KMS-11 (cell line): Measurements from ENCODE around the gene WDR90.

ENCODE experiments used
- H2AFZ ChIP-seq: fragments of 200-600 bp; sonication (generic); 2 replicates; pipeline ENCODE4 v1.6.1; 2016; ENCODE audit warnings: antibody characterized with exemption, mixed run types, low read depth
- H3K27ac ChIP-seq: fragments of 200-600 bp; sonication (generic); 2 replicates; pipeline ENCODE4 v1.6.1; 2016; ENCODE audit warnings: mild to moderate bottlenecking, mixed run types
- H3K27me3 ChIP-seq: fragments of 200-600 bp; sonication (generic); 2 replicates; pipeline ENCODE4 v1.6.1; 2017; ENCODE audit warnings: mild to moderate bottlenecking, low read depth, mixed run types, moderate library complexity; ENCODE audit not compliant: insufficient read depth
- H3K36me3 ChIP-seq: fragments of 200-600 bp; sonication (generic); 2 replicates; pipeline ENCODE4 v1.6.1; 2017; ENCODE audit warnings: mild to moderate bottlenecking, mixed run types; ENCODE audit not compliant: insufficient read depth
- H3K4me1 ChIP-seq: fragments of 200-600 bp; sonication (generic); 2 replicates; pipeline ENCODE4 v1.6.1; 2016; ENCODE audit warnings: mild to moderate bottlenecking, low read depth, mixed run types; ENCODE audit not compliant: poor library complexity, severe bottlenecking
- H3K4me2 ChIP-seq: fragments of 200-600 bp; sonication (generic); 2 replicates; pipeline ENCODE4 v1.7.0; 2016; ENCODE audit warnings: mild to moderate bottlenecking, mixed run types
- H3K4me3 ChIP-seq: fragments of 200-600 bp; sonication (generic); IDR thresholded peaks from 2 replicates; pipeline ENCODE4 v1.6.1; 2017; ENCODE audit warnings: low read depth, low read length, mixed read lengths; ENCODE audit not compliant: insufficient read depth
- H3K79me2 ChIP-seq: fragments of 200-600 bp; sonication (generic); 2 replicates; pipeline ENCODE4 v1.6.1; 2016; ENCODE audit warnings: low read depth, mixed run types; ENCODE audit not compliant: insufficient read depth
- H3K9ac ChIP-seq: fragments of 200-600 bp; sonication (generic); 2 replicates; pipeline ENCODE4 v1.6.1; 2016; ENCODE audit warnings: mild to moderate bottlenecking, mixed run types
- H4K20me1 ChIP-seq: fragments of 200-600 bp; sonication (generic); 2 replicates; pipeline ENCODE4 v1.6.1; 2016; ENCODE audit warnings: mild to moderate bottlenecking, mixed run types; ENCODE audit not compliant: insufficient read depth
- TF ChIP-seq, protein P1 (sequence below): fragments of 200-600 bp; sonication (generic); conservative IDR thresholded peaks from 2 replicates; pipeline ENCODE4 v1.6.1; 2017; ENCODE audit warnings: low read depth, mild to moderate bottlenecking, antibody characterized with exemption, low read length, moderate library complexity, mixed read lengths

WDR90 gene

DNA sequence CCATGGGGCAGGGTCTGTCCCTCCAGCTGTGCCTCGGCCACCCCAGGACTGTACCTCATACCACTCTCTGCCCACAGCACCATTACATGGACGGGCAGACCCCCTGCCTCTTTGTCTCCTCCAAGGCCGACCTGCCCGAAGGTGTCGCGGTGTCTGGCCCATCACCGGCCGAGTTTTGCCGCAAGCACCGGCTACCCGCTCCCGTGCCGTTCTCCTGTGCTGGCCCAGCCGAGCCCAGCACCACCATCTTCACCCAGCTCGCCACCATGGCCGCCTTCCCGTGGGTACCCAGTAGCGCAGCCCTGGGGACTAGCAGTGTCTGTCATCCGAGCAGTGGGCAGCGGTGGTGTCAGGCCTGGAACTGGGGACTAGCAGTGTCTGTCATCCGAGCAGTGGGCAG lies 23.7 kb downstream of the WDR90 start:
- no peak overlapping the region for H3K9ac ChIP-seq
- H2AFZ ChIP-seq: no peak overlapping the region
- no peaks in the 10 kb centered on the region for H4K20me1 ChIP-seq
- no peak overlapping the region for H3K27ac ChIP-seq
- H3K4me1 ChIP-seq: peaks cover 8% of the 10 kb centered on the region
- H3K27me3 ChIP-seq: no peaks in the 10 kb centered on the region
- TF ChIP-seq, protein P1, sequence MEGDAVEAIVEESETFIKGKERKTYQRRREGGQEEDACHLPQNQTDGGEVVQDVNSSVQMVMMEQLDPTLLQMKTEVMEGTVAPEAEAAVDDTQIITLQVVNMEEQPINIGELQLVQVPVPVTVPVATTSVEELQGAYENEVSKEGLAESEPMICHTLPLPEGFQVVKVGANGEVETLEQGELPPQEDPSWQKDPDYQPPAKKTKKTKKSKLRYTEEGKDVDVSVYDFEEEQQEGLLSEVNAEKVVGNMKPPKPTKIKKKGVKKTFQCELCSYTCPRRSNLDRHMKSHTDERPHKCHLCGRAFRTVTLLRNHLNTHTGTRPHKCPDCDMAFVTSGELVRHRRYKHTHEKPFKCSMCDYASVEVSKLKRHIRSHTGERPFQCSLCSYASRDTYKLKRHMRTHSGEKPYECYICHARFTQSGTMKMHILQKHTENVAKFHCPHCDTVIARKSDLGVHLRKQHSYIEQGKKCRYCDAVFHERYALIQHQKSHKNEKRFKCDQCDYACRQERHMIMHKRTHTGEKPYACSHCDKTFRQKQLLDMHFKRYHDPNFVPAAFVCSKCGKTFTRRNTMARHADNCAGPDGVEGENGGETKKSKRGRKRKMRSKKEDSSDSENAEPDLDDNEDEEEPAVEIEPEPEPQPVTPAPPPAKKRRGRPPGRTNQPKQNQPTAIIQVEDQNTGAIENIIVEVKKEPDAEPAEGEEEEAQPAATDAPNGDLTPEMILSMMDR: no peak
- H3K36me3 ChIP-seq: peaks cover 3% of the 10 kb centered on the region; the same call in 1 of the 2 replicates
- peaks cover 19% of the 10 kb centered on the region for H3K79me2 ChIP-seq
- H3K4me3 ChIP-seq: no peak overlapping the region
- H3K4me2 ChIP-seq: no peak overlapping the region

DNA sequence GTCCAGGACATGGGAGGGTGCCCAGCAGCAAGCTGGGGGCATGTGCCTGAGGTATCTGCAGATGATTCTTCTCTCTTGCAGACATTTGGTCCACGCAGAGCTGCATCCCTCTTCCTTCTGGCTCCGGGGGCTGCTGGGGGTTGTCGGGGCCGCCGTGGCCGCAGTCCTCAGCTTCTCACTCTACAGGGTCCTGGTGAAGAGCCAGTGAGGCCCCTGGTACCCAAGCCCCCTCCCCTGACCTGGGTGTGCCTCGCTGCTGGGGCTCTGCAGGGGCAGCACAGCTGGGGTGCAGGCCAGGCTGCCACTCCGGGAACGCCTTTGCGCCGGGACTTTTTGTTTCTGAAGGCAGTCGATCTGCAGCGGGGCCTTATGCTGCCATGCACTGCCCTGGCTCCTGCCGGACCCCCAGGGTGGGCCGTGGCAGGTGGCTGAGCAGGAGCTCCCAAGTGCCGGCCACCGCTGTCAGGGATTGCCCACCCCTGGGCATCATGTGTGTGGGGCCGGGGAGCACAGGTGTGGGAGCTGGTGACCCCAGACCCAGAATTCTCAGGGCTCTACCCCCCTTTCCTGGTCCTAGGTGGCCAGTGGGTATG lies 24.3 kb downstream of the WDR90 start:
- Histone ChIP-seq H4K20me1 (no peaks in the 10 kb centered on the region), H2AFZ (no peak overlapping the region), H3K36me3 (peaks cover 3% of the 10 kb centered on the region; the same call in 1 of the 2 replicates), H3K27ac (no peak overlapping the region), H3K4me3 (no peak overlapping the region), H3K4me1 (peaks cover 8% of the 10 kb centered on the region), H3K27me3 (no peaks in the 10 kb centered on the region), H3K79me2 (peaks cover 13% of the 10 kb centered on the region), H3K4me2 (no peak overlapping the region), H3K9ac (no peak overlapping the region)
- TF ChIP-seq, protein P1: no peak

DNA sequence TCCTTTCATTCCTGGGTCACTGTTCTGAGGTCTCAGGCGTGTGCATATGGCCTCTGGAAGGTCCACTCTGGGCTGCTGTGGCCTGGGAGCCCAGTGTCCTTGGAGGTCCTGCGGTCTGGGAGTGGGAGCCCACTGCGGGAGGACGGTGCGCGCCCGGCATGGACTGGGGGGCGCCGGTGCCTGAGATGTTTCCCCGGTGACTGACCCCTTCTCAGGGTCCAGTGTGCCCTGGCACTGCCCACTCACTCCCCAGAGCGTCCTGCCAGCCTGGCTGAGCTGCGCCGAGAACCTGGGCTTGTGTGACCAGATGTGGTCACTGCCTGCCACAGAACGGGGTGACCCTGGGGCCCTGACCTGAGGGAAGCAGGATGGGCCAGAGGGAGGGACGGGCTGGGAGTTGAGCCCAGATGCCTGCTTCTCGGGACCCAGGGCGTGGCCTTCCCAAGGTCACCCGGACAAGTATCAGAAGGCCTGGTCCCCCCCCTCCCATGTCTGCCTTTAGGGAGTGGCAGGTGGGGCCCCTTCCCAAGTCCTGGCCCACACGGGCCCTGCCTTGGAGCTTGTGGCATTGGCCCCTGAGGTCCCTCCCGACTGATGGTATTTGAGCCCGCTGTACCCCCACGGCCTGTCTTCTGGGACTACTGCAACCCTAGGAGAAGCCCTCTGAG lies 25.2 kb downstream of the WDR90 start:
- no peak overlapping the region for H2AFZ ChIP-seq
- H3K4me2 ChIP-seq: no peak overlapping the region
- peaks cover under 1% of the 10 kb centered on the region for H3K4me1 ChIP-seq
- peaks cover 3% of the 10 kb centered on the region; the same call in 1 of the 2 replicates for H3K36me3 ChIP-seq
- H3K79me2 ChIP-seq: peaks cover 5% of the 10 kb centered on the region; the same call in 1 of the 2 replicates
- H3K9ac ChIP-seq: no peak overlapping the region
- H3K27ac ChIP-seq: no peak overlapping the region
- TF ChIP-seq, protein P1: no peak
- no peak overlapping the region for H3K4me3 ChIP-seq
- H3K27me3 ChIP-seq: no peaks in the 10 kb centered on the region
- H4K20me1 ChIP-seq: no peaks in the 10 kb centered on the region

DNA sequence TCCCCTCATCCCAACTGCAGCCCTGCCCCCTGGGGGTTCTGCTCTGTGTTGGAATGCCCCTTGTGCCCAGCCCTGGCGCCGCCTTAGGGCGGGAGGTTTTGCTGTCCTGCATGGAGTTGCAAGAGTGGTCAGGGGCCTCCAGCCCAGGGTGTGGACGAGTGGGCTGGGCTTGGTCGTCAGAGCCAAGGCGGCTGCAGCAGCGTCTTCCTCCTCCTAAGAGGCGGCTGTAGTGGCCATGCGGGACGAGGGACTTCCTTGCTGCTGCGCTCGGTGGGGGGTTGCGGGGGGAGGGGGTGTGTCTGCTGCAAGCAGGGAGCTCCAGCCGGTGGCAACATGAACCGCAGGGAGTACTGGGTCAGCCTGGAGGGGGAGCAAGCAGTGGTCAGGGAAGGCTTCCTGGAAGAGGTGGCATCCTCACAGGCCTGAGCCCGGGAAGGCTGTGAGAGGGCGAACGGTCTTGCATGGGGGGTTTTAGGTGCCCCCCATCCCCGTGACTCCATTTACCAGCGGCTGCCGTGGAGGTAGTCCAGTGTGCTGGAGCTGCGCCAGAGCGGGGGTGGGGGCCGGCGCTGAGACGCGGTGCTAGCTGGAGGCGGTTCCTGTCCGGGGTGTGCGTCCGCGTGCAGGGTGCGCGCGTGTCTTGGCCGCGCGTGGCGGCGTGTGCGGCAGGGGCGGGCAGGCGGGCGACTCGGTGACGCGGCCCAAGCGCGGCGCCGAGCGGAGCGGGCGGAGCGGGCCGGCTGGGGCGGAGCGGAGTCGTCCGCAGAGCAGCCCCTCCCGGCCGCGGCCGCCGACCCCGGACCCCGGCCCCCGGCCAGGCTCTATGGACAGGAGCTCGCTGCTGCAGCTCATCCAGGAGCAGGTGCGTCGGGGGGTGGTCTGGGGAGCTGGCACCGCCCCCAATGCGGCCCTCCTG lies 26.1 kb downstream of the WDR90 start, which contains the start of gene RHBDL1:
TSS of gene RHBDL1 (plus strand) at position 704 of the 916 bp plus-strand sequence. CDS start at position 824, 120 bp downstream.
- H3K27ac ChIP-seq: no peak within 1 kb of the TSS
- no peak within 1 kb of the TSS for H3K9ac ChIP-seq

More for the DNA sequence above, 26.1 kb downstream of the WDR90 start, which contains the start of gene RHBDL1:
- Histone ChIP-seq H3K79me2 (no peaks in the 10 kb centered on the region), H2AFZ (no peak within 1 kb of the TSS), H3K36me3 (peaks cover 3% of the 10 kb centered on the region; the same call in 1 of the 2 replicates), H3K4me3 (no peak within 1 kb of the TSS), H3K4me2 (no peak within 1 kb of the TSS), H3K27me3 (no peaks in the 10 kb centered on the region), H4K20me1 (no peaks in the 10 kb centered on the region), H3K4me1 (no peaks in the 10 kb centered on the region)
- TF ChIP-seq, protein P1: no peak
